CD1c-positive myeloid dendritic cell (primary cell): ENCODE measurements around the gene BAIAP2.

Experiments used
- DNase-seq: peaks from one replicate; pipeline ENCODE4 v3.0.0-alpha.2; 2016; ENCODE audit errors: extremely low spot score

Gene BAIAP2

GRCh38 chr17:81126281-81127132, 91.6 kb downstream of the BAIAP2 start:
- DNase-seq, result no peak

- no peak for DNase-seq
Observed at GRCh38 chr17:81127133-81127455, 92.1 kb downstream of the BAIAP2 start.

- no peak for DNase-seq
Observed at GRCh38 chr17:81127526-81128177, 92.7 kb downstream of the BAIAP2 start.

- DNase-seq, result no peak
Observed at GRCh38 chr17:81128338-81128737, 93.4 kb downstream of the BAIAP2 start.

GRCh38 chr17:81128774-81129173, 93.8 kb downstream of the BAIAP2 start:
- DNase-seq, result no peak

GRCh38 chr17:81129289-81129688, 94.3 kb downstream of the BAIAP2 start:
- DNase-seq, result no peak

GRCh38 chr17:81129711-81130367, 94.9 kb downstream of the BAIAP2 start:
- no peak for DNase-seq

GRCh38 chr17:81130385-81131361, 95.7 kb downstream of the BAIAP2 start:
- no peak for DNase-seq

- no peak for DNase-seq
Observed at GRCh38 chr17:81131486-81132196, 96.7 kb downstream of the BAIAP2 start.

GRCh38 chr17:81132197-81132540, 97.2 kb downstream of the BAIAP2 start:
- no peak for DNase-seq

- peak; percentile 60 for DNase-seq
Observed at GRCh38 chr17:81132770-81133723, 98.1 kb downstream of the BAIAP2 start.

GRCh38 chr17:81134064-81134781, 99.3 kb downstream of the BAIAP2 start:
- no peak for DNase-seq

GRCh38 chr17:81135505-81136278, 100.7 kb downstream of the BAIAP2 start:
- no peak for DNase-seq

GRCh38 chr17:81136366-81136765, 101.4 kb downstream of the BAIAP2 start:
- DNase-seq, result no peak

GRCh38 chr17:81137248-81137647, 102.3 kb downstream of the BAIAP2 start:
- DNase-seq, result no peak

- DNase-seq, result no peak
Observed at GRCh38 chr17:81138083-81138482, 103.1 kb downstream of the BAIAP2 start.

GRCh38 chr17:81138500-81138899, 103.5 kb downstream of the BAIAP2 start:
- DNase-seq, result no peak

- DNase-seq, result no peak
Observed at GRCh38 chr17:81139428-81139827, 104.5 kb downstream of the BAIAP2 start.

- DNase-seq, result no peak
Observed at GRCh38 chr17:81140018-81140417, 105.1 kb downstream of the BAIAP2 start.
